KBM-7 (cell line): ENCODE results near the gene CHST8.
"Not testable (repeated sequence)": the region's sequence is repeated elsewhere in the genome, so short reads cannot be mapped to it uniquely, and the experiment has no call there.

Source experiments
- DNase-seq: peaks from one replicate; pipeline ENCODE4 v3.0.0-alpha.2; 2015
- in situ Hi-C: fragments of 300-500 bp; cut with MboI; formaldehyde crosslinking; loops from 2 replicates; pipeline ENCODE4 v1.14.3; 2020; ENCODE audit warnings: low sequenced_read_pairs, low pct_unique_long_range_greater_than_20kb, mixed read lengths

The CHST8 gene

GRCh38 chr19:33638167-33639034 is 16.6 kb downstream of the CHST8 start:
- in situ Hi-C loops: no loop called here
- DNase-seq: no peak

DNA sequence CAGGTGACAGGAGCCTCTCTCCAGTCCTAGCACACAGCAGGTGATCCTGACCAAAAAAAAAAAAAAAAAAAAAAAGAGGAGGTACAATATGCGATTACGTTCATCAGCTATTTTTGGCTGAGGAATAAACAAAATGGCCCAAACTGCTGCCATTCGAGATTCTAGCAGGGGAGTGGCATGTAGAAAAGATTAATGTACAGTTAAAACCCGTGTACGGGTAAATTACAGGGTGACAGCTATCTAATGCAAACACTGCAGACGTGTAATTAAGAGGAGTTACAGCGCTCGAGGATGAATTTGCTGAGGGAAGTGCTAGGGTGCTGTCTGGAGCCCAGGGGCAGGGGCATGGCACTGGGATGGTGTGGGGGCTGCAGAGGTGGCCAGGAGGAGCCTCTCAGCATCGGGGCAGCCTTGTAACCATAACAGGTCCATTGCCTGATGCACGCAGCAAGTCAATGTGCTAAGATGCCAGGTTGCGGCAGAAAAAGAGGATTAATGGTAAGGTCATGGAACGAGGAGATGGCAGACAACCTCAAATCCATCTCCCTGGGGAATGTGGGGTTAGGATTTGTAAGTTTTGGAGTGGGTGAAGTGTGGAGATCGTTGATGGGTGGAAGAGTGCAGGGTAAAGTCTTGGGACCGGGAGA is 17.4 kb downstream of the CHST8 start:
- in situ Hi-C loops: no loop called here
- DNase-seq: no peak

- DNase-seq: no peak
- in situ Hi-C loops: no loop called here
Observed at GRCh38 chr19:33640773-33641172, 19.0 kb downstream of the CHST8 start.

DNA sequence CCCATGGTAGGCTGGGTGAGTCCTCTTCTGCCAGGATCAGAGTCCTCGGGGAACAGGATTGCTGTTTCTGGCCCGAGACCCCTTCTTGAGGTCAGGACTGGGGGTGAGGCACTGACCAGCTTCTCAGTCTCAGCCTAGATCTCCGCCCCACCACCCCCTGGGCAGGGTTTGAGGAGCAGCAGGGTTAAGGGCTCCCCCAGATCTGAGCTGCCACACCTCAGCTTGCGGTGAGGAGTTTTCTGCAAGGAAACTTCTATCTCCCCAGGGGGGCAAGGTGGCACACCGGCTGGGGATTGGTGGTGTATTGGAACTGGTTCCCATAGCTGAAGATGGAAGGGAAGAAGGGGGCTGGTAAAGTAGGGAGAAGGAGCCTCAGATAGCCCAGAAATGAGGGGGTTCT is 19.5 kb downstream of the CHST8 start:
- in situ Hi-C loops: no loop called here
- DNase-seq: no peak

GRCh38 chr19:33641956-33642498 is 20.3 kb downstream of the CHST8 start:
- in situ Hi-C loops: no loop called here
- no peak for DNase-seq

DNA sequence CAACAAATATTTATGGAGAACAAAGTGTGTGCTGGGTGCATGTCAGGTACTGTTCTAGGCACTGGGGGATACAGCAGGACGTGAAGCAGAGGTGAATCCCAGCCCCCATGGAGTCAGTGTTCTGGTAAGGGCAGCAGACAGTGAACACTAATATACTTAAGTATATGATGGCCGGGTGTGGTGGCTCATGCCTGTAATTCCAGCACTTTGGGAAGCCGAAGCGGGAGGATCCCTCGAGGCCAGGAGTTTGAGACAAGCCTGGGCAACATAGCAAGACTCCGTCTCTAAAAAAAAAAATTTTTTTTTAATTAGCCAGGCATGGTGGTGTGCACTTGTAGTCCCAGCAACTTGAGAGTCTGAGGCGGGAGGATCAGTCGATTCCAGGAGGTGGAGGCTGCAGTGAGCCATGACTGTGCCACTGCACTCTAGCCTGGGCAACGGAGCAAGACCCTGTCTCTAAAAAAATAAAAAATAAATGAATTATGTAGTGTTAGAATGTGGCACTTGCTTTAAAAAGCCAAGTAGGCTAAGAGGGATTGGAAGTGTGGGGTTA is 22.6 kb downstream of the CHST8 start:
- no peak for DNase-seq
- in situ Hi-C loops: no loop called here

- no peak for DNase-seq
- in situ Hi-C loops: no loop called here
Observed at GRCh38 chr19:33646306-33646705, 24.6 kb downstream of the CHST8 start.

GRCh38 chr19:33647146-33647545 is 25.4 kb downstream of the CHST8 start:
- in situ Hi-C loops: no loop called here
- DNase-seq: no peak

DNA sequence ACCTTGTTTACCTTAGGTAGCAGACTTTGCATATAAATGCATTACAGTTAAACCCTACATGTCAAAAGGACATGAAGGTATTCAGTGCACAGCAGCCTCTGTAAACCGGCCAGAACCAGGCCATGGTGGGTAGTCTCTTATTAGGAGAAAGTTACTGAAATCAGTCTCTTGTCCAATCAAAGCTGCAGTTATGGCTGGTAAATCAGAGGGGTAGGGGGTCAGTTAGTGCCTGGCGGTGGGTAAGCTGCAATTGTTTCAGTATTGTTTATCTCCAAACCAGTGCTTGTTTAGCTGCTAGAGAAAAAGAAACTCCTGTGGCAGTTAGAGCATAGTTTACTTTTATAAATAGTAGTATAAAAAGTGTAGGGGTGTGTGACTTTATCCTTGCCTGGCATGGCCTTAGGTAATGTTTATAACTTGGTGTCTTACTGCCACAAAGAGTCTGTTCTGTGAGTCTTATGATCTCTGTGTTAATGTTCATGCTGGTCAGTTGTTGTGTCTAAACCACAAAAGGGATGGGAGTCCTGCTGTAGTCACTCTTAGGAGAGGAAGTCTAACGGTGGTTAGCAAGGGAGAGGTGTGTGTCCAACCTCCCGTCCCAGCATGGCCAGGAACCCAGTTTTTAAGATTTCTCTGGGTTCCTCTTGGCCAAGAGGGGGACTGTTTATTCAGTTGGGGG is 28.0 kb downstream of the CHST8 start:
- in situ Hi-C loops: no loop called here
- DNase-seq: no peak

- no peak for DNase-seq
- in situ Hi-C loops: no loop called here
Observed at GRCh38 chr19:33653684-33654083, 31.9 kb downstream of the CHST8 start.

GRCh38 chr19:33654840-33655508 is 33.2 kb downstream of the CHST8 start:
- DNase-seq: no peak
- in situ Hi-C loops: no loop called here

DNA sequence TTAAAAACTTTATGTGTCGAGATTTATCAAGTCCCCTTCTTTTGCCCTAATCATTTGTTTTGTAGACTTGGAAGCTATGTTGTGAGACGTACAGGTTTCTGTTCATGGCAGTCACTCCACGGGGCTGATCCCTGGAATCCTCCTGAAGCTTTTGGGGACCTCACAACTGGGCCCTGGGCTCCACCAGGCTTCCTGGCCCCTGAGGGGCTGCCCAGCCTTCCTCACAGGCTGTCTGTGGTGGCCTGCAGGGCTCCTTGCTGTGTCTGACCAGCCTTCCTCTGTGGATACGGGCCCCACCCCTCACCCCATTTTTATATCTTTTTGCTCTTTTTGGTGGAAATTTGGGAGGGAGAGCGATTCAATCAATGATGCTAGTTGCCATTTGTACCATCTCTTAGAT is 38.1 kb downstream of the CHST8 start:
- in situ Hi-C loops: no loop called here
- DNase-seq: no peak

- no peak for DNase-seq
- in situ Hi-C loops: no loop called here
Observed at GRCh38 chr19:33660410-33661124, 38.8 kb downstream of the CHST8 start.

GRCh38 chr19:33661336-33661735 is 39.6 kb downstream of the CHST8 start:
- in situ Hi-C loops: no loop called here

DNA sequence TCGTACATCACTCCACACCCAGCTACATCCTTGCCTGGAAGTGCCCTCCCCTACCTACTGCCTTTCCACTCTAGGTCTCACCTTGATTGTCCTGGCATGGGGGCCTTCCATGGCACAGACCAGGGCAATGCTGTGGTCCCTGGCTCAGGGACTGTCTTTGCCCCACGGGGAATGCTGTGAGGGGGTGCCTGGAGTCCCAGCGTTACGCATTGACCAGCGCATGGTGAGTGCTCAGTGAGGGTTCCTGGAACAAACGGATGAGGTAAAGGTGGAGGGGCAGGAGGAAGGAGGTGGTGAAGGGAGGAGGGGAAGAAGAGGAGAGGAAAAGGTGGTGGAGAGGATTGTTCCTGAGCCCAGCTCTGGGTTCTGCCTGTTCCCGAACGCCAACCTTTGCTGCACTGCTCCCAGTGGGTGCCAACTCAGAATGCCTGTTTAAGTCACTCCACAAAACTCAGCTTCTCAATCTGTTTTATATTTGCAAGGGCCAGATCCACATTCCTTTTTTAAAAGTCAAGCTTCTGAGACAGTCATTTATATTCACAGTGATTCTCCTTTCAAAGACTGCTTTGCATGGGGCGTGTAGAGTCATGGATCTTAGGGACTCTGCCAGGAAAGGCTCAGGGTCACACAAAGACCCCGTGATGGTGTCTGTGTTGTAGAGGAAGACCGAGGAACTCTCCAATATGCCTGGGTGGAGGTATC is 40.8 kb downstream of the CHST8 start:
- no peak for DNase-seq
- in situ Hi-C loops: no loop called here

More at GRCh38 chr19:33661336-33661735, 39.6 kb downstream of the CHST8 start:
- no peak for DNase-seq

GRCh38 chr19:33663316-33663715 is 41.6 kb downstream of the CHST8 start:
- DNase-seq, in situ Hi-C loops: not testable (repeated sequence)

- in situ Hi-C loops: no loop called here
- no peak for DNase-seq
Observed at GRCh38 chr19:33664744-33665143, 43.0 kb downstream of the CHST8 start.
